Measurements from ENCODE around the gene ALOX15. TPM values are rescaled to one million over a fixed set of nuclear protein-coding genes. Genes with fewer than 3 reads are reported as not detected.
"Not testable (repeated sequence)": the region's sequence is repeated elsewhere in the genome, so short reads cannot be mapped to it uniquely, and the experiment has no call there.

ALOX15 gene
- total RNA-seq, 1 donor = 0.27 TPM

- no peak for DNase-seq (ENCODE audit: low read depth in 2 of 3, low spot score in 2 of 3)
Measured at GRCh38 chr17:4620531-4621101, 20.9 kb downstream of the ALOX15 start.

- DNase-seq (ENCODE audit: low read depth in 2 of 3, low spot score in 2 of 3) = no peak
Measured at GRCh38 chr17:4617590-4618351, 23.7 kb downstream of the ALOX15 start.

- no peak for DNase-seq (ENCODE audit: low read depth in 2 of 3, low spot score in 2 of 3)
Measured at GRCh38 chr17:4617090-4617489, 24.4 kb downstream of the ALOX15 start.

- no peak for DNase-seq (ENCODE audit: low read depth in 2 of 3, low spot score in 2 of 3)
Measured at GRCh38 chr17:4616476-4616875, 25.0 kb downstream of the ALOX15 start.

GRCh38 chr17:4610656-4611055, 30.8 kb downstream of the ALOX15 start:
- DNase-seq (ENCODE audit: low read depth in 2 of 3, low spot score in 2 of 3) = no peak

- no peak for DNase-seq (ENCODE audit: low read depth in 2 of 3, low spot score in 2 of 3)
Measured at GRCh38 chr17:4610162-4610561, 31.3 kb downstream of the ALOX15 start.

- no peak for DNase-seq (ENCODE audit: low read depth in 2 of 3, low spot score in 2 of 3)
Measured at GRCh38 chr17:4609761-4610160, 31.7 kb downstream of the ALOX15 start.

GRCh38 chr17:4607773-4608187, 33.7 kb downstream of the ALOX15 start:
- peak in 2 of 3 donors; percentile 82 to 95 for DNase-seq (ENCODE audit: low read depth in 2 of 3, low spot score in 2 of 3)

GRCh38 chr17:4607261-4607741, 34.2 kb downstream of the ALOX15 start:
- DNase-seq (ENCODE audit: low read depth in 2 of 3, low spot score in 2 of 3) = no peak

GRCh38 chr17:4605826-4606225, 35.7 kb downstream of the ALOX15 start:
- DNase-seq (ENCODE audit: low read depth in 2 of 3, low spot score in 2 of 3) = peak in 1 of 3 donors; percentile 21

GRCh38 chr17:4604736-4605135, 36.7 kb downstream of the ALOX15 start:
- not testable (repeated sequence) for DNase-seq (ENCODE audit: low read depth in 2 of 3, low spot score in 2 of 3)

GRCh38 chr17:4604111-4604644, 37.3 kb downstream of the ALOX15 start:
- no peak for DNase-seq (ENCODE audit: low read depth in 2 of 3, low spot score in 2 of 3)

GRCh38 chr17:4602041-4602440, 39.4 kb downstream of the ALOX15 start:
- DNase-seq (ENCODE audit: low read depth in 2 of 3, low spot score in 2 of 3) = no peak

GRCh38 chr17:4601326-4601725, 40.2 kb downstream of the ALOX15 start:
- no peak for DNase-seq (ENCODE audit: low read depth in 2 of 3, low spot score in 2 of 3)

GRCh38 chr17:4600563-4600962, 40.9 kb downstream of the ALOX15 start:
- DNase-seq (ENCODE audit: low read depth in 2 of 3, low spot score in 2 of 3) = no peak

- no peak for DNase-seq (ENCODE audit: low read depth in 2 of 3, low spot score in 2 of 3)
Measured at GRCh38 chr17:4599505-4600281, 41.8 kb downstream of the ALOX15 start.

- DNase-seq (ENCODE audit: low read depth in 2 of 3, low spot score in 2 of 3) = no peak
Measured at GRCh38 chr17:4598776-4599504, 42.5 kb downstream of the ALOX15 start.

GRCh38 chr17:4597975-4598374, 43.5 kb downstream of the ALOX15 start:
- DNase-seq (ENCODE audit: low read depth in 2 of 3, low spot score in 2 of 3) = no peak

GRCh38 chr17:4596636-4597380, 44.7 kb downstream of the ALOX15 start:
- DNase-seq (ENCODE audit: low read depth in 2 of 3, low spot score in 2 of 3) = no peak
